NCI-H524 treated with DMSO at 0.1 percent for 48 hours (cell line): ENCODE measurements around the gene PPDPF.

Source experiments
- DNase-seq: peaks from one replicate; lab custom pipeline; 2025; lab: John Stamatoyannopoulos, UW

Gene PPDPF

DNA sequence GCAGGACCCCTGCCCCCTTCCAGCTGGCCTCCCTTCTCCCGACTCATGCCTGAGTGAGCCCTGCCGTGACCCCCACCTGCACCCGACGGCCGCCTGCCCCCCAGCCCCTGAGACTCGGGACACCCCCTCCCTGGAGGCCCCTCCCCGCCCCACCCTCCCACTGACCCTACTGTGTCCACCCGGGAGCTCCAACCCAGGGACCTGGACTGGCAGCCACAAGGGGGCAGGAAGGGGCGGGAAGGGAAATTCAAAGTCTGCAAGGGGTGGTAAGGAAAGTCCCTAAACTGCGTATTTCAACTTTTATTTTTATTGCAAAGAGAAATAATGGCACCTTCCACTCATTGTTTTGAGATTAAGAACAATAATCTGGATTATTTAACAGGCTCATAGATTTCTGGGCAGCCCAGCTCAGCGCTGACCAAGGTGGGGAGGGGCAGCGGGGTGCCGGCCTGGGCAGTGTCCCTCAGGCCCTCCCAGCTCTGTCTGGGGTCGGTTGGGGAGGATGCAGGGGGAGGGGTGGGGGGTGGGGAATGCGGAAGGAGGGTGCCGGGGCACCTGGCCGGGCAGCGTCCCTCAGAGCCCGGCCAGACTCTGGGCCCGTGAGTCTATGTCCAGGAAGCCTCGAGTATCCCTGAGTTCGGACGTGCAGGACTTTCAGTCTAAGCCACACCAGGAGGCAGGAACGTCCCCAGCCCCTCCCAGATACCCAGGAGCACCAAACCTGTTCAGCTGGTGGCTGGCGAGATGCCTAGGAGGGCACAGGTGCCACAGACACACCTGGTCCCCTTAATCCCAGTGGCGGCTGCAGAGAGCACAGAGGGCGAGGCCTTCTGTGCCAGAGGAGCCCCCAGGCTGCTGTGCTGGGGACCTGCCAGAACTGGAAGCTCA, 17.9 kb downstream of the PPDPF start:
- DNase-seq = no peak

DNA sequence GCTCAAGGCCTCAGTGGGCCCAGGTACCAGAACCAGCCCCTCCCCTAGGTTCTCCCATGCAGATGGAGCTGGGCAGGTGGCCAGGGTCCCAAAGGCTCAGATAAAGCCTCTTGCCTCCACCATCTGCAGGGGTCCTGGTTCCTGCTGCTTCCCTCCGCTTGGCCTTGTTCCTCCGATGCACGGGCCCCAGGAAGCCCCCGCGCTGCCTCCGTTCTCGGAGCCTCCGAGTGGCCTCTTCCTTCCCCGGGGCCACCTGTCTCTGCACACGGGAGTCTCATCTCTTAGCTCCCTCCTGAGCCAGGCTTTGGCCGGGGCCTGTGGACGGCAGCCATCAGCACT, 18.5 kb downstream of the PPDPF start:
- no peak for DNase-seq

DNA sequence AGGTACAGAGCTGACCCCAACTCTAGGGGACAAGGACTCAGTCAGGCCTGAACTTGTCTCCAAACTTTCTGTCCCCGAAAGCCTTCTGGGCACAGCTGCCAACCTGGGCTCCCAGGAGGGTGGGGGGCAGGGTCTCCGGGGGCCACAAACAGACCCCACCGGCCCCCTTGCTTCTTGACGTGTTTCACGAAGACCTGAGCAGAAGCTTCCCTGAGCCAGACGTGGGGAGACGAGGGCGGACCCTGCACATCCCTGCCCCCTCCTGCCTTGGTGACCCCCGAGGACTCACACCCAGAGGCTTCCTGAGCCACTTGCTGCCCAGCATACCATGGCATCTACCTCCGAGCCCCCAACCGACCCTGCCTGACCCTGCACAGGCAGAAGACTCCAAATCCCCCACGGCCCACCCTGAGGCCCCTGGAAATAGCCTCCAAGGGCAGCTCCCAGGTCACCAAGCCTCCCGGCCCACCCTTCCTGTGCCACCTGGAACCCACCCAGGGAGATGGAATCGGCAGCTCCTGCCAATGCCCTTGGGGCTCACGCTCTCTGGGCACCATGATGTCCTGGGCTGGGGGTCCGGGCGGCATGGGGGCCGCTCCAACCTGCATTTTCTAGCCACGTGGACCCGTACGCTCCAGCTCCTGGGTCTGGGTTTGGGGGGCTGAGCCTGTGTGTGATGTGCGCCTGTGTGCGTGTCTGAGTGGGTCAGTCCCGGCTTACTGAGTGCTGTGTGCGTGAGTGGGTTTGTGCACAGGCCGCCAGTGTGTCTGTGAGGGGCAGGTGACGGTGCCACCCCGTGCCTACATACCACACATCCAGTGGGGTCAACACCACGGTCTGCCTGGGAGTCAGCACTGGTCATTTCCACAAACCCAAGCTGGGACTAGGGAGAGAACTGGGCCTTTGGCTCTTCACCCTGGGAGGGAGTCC, 19.1 kb downstream of the PPDPF start:
- DNase-seq = no peak

DNA sequence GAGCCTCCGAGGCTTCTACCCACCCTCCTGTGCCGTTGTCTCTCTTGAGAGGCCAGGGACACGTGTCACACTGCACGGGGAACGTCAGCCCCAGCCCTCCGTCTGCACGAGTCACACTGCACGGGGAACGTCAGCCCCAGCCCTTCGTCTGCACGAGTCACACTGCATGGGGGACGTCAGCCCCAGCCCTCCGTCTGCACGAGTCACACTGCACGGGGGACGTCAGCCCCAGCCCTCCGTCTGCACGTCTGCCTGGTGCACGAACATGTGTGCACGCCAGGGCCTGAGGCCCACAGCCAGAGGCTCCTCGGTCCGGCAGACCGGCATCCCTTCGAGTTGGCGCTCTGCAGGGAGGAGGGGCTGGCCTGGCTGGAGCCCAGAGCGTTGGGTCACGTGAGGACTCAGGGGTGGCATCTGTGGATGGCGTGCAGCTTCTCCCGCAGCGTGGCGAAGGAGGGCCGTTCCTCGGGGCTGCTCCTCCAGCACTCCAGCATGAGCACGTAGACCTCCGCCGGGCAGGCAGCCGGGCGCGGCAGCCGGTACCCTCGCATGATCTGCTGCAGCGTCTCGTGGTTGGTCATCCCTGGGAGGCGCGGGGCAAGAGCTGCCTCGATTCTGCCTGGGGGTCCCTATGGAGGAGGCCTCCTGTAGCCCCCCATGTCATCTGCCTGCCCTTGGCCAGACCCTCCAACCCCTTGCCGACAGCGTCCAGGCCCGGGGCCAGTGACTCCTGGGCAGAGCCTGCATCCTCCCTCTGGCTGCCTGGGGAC, 20.0 kb downstream of the PPDPF start:
- DNase-seq = no peak

DNA sequence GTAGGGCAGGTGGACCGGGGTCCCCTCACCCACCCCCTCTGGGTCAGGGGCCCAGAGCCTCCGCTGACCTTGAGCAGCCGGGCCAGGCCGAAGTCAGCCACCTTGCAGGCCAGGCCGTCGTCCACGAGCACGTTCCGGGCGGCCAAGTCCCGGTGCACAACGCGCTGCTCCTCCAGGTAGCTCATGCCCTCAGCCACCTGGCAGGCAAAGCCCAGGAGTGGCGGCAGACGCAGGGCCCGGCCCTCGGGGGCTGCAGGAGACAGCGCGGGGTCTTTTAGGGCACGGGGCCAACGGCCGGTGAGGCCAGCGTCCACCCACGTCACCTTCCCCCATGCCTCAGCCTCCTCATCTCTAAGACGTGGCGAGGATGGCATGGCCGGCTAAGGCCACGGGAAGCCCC, 20.8 kb downstream of the PPDPF start:
- no peak for DNase-seq

DNA sequence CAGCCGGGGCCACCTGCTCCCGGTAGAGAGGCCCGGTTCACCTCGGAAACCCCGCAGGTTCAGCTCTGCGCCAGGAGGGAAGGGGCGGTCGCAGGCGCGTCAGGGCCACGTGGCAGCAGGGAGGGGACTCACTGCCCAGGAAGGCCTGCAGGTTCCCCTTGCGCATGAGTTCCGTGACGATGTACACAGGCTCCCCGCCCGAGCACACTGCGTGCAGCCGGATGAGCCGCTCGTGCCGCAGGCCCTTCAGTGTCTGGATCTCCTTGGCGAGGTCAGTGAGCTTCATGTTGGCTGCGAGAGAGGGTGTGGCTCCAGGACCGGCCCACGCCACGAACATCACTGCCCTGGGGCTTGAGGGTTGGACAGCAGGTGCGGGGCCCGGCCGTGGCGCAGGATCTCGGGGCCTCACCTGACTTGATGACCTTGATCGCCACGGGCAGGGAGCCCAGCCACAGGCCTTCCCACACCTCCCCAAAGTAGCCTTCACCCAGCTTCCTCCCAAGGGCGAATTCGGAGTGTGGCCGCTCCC, 21.5 kb downstream of the PPDPF start:
- DNase-seq = no peak

DNA sequence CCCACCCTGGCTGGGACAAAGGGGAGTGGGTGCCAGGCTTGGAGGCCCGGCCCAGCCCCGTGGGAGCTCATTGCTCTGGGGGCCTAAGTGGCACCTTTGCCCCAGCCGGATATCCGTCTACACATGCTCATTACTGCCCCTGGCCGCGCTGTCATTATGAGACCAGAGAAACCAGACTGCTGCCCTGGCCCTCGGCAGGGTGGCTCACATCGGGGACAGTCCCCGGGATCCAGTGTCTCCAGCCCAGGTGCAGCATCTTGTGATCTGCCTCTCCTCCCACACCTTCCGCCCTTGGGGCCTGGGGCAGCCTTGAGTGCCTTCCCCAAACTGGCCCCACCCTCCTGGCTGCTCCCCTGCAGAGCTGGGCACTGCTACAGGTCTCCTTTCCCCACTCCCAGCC, 22.1 kb downstream of the PPDPF start:
- DNase-seq = no peak

DNA sequence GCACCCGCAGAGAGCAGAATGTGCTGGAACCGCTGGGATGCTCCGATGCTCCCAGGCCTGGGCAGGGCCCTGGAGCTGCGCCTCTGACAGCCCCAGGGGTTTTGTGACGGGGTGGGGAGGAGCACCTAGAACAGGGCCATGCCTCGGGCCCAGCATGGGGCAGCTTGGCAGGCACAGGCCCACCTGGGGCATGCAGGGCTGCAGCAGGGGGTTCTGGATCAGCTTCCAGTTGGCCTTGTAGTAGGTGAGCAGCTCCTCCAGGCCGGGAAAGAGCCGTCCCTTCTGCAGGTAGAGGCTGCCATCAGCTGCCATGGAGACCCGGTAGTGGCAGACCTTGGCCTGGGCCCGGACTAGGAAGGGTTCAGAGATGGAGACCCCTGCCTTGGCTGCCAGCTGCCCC, 22.6 kb downstream of the PPDPF start:
- DNase-seq = no peak

DNA sequence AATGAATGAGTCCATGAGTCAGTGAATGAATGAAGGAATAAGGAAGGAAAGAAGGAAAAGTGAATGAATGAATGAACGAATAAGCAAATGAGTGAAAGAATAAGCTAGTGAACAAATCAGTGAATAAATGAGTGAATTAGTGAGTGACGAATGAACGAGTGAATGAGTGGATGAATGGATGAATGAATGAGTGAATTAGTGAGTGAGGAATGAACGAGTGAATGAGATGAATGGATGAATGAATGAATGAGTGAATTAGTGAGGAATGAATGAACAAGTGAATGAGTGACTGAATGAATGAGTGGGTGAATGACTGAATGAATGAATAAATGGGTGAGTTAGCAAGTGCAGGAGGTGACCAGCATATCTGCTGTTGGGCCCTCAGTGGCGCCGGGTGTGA, 23.2 kb downstream of the PPDPF start:
- DNase-seq = no peak

DNA sequence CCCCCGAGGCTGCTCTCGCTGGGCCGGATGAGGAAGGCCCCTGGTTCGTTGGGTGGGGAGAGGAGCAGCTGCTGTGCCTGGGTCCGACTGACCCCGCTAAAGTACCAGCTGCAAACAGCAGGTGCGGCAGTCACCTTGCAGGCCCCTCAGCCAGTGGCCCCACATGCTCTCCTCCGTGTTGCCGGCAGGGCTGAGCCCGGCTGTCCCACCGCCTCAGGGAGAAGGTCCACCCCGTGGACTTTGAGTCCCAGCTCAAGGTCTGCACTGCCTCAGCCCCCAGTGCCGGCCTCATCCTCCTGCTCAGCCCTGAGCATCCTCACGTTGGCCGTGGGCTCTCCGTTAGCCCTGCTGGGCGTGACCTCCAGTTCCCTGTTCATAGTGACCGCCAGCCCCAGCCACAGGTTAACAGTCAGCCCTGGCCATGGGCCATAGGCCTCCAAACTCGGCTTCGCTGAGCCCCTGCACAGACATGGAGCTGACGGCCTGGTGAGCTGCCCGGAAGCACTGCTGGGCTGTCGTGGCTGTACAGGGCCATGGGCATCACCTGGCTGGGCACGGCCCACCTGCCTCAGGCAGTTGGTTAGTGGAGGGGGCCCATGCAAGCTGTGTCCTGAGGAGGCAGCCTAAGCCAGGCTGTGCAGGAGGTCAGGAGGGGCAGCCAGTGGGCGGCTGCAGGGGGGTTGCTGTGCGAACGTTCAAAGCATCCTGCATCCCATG, 23.8 kb downstream of the PPDPF start:
- DNase-seq = no peak

DNA sequence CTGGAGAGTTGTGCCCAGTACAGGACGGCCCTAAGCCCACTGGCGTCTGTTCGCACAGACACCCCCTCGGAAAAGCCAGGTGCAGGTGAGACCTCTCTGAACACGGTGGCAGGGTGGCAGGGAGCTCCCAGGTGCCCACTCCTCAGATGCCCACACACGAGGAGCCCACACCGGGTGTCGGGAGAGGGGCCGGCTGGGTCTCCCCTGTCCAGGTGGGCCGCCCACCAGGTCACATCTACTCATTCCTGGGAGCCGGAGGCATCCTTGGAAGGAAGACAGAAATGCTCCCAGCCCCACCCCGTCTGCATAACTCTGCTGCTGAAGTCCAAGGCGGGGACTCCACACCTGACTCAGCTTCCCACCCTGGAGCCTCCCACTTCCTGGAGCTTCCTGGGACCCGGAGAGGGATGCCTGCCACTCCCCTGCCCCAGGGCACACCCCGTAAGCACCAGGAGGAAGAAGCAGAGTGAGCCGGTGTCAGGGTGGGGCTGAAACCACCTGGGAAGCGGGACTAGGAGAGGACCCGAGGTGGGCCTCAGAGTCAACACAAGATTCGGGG, 24.5 kb downstream of the PPDPF start:
- DNase-seq = no peak

DNA sequence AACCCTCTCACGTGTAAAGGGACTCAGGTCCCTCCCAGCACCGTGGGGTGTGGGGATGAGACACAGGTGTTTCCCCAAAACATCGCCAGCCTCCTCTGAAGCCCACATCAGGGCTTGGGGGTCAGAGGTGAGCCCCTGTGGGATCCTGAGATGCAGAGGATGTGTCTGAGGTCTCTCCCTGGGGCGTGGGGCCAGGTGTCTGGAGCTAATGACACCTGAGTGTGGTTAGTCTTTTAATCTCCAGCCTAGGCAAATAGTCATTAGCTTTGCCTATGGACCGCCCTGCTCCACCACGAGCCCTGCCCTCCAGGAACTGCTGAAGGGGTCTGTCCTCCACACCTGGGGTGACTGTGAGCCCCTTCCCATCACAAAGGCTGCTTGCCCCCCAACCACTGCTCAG, 25.2 kb downstream of the PPDPF start:
- no peak for DNase-seq

DNA sequence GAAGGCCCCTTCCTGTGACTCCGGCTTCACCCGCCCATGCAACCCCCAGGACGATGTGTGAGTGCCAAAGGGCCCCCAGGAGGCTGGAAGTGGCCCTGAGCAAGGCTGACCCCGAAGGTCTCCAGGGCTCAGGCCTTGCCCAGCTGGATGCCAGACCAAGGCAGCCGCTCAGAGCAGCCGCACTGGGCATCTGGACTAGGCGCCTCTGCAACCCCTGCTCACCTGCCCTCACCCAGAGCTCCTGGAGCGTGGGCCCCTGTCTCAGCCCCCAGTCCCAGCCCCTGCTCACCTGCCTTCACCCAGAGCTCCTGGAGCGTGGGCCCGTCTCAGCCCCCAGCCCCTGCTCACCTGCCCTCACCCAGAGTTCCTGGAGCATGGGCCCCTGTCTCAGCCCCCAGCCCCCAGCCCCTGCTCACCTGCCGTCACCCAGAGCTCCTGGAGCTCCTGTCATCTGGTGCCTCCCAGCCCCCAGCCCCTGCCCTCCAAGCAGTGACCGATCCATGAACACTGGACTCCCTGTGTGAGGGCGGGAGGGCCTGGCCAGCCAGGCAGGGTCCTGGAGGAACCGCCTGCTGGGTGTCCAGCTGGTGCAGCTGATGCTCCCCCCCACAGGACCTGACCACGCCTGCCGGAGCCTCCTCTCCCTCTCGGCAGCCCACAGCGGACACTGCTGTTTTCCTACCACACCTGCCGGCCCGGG, 25.8 kb downstream of the PPDPF start:
- no peak for DNase-seq

DNA sequence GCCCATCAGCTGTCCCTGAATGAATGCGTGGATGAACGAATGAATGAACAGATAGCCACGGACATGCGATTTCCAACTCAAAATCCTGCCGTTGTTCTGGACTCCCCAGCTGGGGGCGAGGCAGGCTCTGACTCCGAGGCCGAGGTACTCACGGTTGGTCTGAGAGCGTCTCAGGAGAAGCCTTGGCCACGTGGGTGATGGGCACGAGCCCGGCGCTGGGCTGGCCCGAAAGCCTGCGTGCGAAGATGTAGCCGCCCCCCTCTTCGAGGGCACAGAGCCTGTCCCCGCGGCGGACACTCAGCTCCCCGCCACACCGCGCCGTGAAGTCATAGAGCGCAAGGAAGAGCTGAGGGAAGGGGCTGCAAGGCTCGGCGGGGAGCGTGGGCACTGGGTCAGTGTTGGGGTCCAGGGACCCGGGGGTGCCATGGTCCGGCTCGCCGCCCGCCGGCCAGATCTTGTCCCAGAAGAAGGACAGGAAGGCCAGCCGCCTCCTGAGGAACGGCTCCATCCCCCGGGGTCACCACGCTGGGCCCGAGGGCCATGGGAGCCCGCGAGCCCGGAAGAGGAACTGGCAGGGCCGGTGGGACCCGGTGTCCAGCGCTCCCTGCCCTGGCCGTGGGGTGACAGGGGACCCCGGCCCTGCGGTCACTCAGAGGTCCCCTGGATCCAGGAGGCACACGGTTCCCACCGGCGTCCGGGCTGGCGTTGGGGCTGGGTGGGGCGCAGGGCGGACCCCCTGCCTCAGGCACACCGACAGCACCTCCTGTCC, 26.6 kb downstream of the PPDPF start:
- DNase-seq = no peak

DNA sequence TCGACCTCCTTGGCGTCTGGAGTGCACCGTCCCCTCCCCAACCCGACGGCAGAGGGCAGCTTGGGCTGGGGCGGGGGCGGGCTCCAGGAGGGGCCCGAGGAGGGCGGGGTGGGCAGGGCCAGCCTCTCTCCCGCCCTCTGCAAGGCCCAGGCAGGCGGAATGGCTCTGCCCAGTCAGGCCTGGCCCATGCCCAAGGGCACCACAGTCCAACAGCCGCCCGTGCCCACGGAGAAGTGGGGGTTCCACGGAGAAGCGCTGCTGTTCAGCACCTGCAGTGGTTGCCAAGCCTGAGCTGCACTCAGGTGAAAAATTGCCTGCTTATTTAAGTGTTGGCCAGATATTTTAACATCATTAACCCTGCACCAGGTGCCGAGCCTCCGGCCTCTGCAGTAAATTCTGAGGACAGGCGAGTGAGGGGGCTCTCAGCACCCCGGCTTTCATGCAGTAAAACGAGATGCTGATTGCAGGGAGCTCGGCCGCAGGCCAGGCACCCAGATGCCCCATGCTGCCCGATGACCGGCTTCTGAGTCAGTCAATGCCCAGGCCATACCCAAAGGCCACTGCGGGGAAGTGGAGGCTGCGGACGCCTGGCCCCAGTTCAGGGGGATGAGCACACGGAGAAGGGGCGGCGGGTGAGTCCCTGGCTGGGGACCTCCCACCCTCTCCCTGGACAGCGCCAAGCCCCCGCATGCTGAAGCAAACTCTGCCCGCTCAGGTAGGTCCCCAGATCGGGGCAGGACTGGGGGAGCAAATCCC, 27.3 kb downstream of the PPDPF start, which contains the start of gene SRMS:
Gene SRMS (minus strand): TSS at position 25 of the 756 bp plus-strand sequence. CDS start 286 bp downstream, outside the sequence.
- DNase-seq = no peak

DNA sequence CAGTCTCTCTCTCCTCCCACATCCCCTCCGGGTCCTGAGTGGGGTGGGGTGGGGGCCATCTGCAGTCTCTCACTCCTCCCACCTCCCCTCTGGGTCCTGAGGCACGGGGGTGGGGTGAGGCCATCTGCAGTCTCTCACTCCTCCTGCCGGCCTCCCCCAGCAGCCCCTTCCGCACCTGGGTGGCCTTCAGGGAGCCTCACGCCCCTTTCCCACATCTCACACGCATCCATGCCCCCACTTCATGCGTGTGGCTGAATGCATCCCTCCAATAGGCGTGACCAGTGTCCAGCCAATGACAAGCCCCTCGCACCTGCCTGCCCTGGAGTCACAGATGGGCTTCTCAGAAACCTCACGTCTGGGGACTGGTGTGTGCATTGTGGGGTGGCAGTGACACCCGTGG, 28.0 kb downstream of the PPDPF start:
- no peak for DNase-seq

DNA sequence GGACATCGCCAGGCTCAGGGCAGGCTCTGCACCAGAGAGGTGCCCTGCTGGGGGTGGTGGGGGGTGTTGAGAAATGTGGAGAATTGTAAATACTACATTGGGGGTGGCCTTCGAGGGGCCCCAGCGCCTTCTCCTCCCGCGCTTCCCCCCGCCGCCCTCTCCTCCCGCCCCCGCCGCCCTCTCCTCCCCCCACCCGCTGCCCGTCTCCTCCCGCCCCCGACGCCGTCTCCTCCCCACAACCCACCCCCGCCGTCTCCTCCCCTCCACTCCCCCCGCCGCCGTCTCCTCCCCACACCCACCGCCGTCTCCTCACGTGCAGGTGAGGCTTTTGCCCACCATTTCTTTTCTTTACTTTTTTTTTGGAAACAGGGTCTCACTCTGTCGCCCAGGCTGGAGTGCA, 28.5 kb downstream of the PPDPF start:
- no peak for DNase-seq

DNA sequence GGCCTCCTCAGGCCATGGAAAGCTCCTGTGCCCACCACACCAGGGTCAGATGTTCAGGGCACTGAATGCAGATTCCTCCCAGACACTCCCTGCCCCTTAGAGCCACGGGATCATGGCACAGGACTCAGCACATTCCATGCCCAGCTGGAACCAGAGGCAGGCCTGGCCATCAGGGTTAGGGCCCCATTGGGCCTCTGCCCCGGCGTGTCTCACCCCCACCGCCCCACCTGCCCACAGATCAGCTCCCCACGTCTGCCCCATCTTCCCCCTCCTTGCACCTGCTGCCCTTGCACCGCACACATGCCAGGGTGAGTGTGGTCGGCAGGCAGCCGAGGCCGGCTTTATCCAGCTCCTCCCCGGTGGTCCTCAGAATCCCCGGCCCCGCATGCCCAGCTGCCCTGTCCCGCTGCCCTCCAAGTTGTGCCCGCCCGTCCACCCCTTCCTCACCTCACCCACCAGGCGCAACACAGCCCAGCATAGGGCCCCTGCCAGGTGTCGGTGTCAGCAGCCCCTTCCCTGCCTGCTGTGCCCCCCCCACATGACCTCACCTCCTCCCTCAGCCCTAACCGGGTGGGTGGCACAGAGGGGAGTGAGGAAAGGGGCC, 29.2 kb downstream of the PPDPF start:
- no peak for DNase-seq
